GM12874 (cell line): ENCODE data around the gene OSGEPL1.

Experiments used
- TF ChIP-seq, protein P1 (sequence below): IDR thresholded peaks from 2 replicates; pipeline ENCODE4 v1.5.1; 2011; ENCODE audit warnings: low read depth, mild to moderate bottlenecking, control low read depth, low read length, moderate library complexity; ENCODE audit not compliant: insufficient read depth

OSGEPL1 gene

DNA sequence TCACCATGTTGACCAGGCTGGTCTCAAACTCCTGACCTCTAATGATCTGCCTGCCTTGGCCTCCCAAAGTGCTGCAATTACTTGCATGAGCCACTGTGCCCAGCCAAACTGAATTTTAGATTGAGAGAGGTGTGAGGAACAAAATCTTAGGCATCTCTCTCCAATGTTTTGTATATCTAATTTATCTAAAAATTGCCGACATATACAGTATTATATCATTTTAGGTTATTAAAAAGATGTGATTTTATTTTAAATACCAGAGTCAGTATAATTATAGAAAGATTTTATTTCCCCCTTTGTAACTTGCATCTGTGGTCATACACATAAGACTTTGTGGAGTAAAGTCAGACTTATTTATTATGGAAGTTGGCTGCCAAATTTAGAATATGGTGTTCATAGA is 31.7 kb upstream of the OSGEPL1 start:
- TF ChIP-seq, protein P1, sequence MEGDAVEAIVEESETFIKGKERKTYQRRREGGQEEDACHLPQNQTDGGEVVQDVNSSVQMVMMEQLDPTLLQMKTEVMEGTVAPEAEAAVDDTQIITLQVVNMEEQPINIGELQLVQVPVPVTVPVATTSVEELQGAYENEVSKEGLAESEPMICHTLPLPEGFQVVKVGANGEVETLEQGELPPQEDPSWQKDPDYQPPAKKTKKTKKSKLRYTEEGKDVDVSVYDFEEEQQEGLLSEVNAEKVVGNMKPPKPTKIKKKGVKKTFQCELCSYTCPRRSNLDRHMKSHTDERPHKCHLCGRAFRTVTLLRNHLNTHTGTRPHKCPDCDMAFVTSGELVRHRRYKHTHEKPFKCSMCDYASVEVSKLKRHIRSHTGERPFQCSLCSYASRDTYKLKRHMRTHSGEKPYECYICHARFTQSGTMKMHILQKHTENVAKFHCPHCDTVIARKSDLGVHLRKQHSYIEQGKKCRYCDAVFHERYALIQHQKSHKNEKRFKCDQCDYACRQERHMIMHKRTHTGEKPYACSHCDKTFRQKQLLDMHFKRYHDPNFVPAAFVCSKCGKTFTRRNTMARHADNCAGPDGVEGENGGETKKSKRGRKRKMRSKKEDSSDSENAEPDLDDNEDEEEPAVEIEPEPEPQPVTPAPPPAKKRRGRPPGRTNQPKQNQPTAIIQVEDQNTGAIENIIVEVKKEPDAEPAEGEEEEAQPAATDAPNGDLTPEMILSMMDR, result no peak

DNA sequence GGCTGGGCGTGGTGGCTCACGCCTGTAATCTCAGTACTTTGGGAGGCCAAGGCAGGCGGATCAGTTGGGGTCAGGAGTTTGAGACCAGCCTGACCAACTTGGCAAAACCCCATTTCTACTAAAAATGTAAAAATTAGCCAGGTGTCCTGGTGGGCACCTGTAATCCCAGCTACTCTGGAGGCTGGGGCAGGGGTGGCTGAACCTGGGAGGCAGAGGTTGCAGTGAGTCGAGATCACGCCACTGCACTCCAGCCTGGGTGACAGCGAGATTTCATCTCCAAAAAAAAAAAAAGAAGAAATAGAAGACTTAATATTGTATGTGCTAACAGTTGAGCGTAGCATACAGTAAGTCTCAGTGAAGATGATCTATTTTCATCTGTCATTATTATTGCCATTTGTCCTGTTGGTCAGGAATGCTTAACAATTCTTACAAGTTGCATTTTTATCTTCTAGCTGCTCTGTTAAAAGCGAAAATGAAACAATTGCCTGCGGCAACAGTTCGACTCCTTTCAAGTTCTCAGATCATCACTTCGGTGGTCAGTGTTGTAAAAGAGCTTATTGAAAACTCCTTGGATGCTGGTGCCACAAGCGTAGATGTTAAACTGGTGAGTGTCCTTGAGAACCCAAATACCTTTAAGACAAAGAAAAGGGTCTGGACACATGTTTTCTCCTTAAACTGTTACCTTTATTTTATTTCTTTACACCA is 28.9 kb upstream of the OSGEPL1 start:
- TF ChIP-seq, protein P1, result no peak

DNA sequence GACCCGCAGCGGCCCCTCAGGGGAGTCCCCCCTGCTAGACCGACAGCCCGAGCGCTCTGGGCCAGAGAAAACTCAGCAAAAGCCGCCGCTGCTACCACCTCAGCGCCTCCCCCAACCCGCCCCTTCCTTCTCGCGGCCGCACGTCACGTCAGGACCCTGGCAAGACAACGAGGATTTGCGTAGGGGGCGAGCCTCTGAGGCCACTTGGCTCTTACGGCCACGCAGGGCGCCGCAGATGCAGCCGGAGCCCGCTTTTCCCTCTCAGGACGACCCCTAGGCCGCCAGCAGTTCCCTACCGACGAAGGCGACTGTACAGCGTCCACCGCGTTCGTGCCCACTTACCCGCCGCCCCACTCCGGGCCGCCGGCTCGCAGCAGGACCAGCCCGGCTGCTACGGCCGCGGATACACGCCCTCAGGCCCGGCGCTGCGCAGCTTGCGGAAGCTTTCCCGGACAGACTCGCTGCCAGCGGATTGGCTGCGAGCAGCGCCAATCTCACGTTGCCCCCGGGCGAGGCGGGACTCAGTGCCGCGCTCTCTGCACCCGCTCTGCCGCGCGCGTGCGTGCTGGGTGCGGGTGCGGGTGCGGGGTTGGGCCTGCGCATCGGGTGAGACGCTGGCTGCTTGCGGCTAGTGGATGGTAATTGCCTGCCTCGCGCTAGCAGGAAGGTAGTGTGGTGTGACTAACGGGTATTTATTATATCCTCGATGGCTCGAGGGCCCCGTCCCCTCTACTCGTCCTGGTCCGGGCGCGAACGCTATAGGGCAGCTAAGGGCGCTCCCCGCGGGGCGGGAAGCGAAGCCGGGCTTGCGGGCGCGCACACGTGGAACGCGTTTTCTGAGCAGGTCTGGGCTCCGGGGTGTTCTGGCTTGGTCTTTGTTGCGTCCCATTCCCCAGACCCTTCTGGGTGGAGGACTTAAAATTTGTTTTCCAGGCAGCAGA is 21.6 kb upstream of the OSGEPL1 start, which contains the start of the genes ORMDL1 and PMS1:
TSS of gene ORMDL1 (minus strand) at position 413 of the 941 bp plus-strand sequence. CDS start 1,744 bp downstream, outside the sequence.
TSS of gene PMS1 (plus strand) at position 524 of the 941 bp plus-strand sequence. CDS start 7,360 bp downstream, outside the sequence.
- TF ChIP-seq, protein P1, result no peak

DNA sequence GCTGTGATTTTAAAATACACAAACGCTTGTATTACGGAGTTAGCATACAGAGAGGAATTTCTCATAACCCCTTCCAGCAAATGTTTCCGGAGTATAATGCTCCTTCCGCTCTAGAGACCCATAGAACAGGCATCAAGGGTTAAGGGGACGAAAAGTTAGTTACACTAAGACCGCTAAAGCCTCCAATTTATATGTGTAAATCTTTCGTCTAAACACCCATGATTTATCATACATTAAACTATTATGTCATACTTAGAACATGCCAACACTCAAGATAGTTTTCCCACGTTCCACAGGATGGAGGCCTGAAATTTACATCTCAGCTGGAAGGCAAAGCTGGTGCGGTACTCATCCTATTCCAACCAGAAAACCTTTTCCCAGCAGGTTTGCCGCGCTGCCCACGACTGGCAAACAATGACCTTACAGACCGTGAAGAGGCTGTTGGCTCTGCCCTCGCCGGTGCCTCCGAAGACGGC is 20.9 kb upstream of the OSGEPL1 start:
- TF ChIP-seq, protein P1, result no peak

- TF ChIP-seq, protein P1, result no peak
These were observed 19.7 kb upstream of the OSGEPL1 start for GRCh38 chr2:189782221-189782671.

DNA sequence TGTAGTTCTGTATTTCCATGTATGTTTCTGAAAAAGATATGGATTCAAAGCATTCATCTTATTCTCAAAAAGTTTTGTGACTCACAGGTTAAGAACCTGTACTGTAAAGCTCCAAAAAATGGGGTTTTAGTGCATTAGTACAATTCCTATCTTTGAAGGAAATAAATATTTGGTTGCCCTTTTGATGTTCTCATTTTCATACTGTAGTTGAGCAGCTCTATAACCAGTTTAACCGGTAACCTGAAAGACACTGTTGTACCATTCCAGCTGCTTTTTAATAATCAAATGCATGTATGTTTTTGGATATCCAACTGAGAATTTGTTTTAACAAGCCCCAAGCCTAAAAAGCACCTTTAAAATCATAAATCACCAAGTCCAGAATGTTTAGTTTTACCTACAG is 9.6 kb upstream of the OSGEPL1 start:
- TF ChIP-seq, protein P1, result no peak

- TF ChIP-seq, protein P1, result no peak
These were observed 8.2 kb upstream of the OSGEPL1 start for GRCh38 chr2:189770590-189771322.
